Hematopoietic multipotent progenitor cell treated with erythropoietin and hydrocortisone succinate and interleukin-3 and kit ligand, for 6 days (in vitro differentiated cells): ENCODE measurements around the gene BLOC1S3.
A peak's percentile ranks its signal among the peaks of the same experiment; 100 is the strongest.

Source experiments
- DNase-seq: peaks from one replicate; pipeline ENCODE4 v3.0.0-alpha.2; 2015

BLOC1S3 gene

GRCh38 chr19:45146741-45147205 lies 31.8 kb upstream of the BLOC1S3 start:
- no peak for DNase-seq

GRCh38 chr19:45147835-45148676 lies 30.5 kb upstream of the BLOC1S3 start:
- no peak for DNase-seq

DNA sequence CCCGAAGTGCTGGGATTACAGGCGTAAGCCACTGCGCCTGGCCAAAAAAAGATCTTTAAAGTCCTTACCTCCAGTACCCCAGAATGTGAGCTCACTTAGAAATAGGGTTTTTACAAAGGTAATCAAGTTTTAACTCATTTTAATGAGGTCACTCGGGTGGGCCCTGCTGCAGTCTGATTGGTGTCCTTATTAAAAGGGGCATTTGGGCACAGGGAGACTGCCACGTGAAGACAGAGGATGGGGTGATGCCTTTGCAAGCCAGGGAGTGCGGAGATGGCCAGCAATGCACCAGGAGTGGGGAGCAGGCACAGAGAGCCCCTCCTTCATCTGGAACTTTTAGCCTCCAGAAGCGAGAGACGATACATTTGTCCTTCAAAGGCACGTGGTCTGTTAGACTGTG lies 29.5 kb upstream of the BLOC1S3 start:
- DNase-seq: no peak

GRCh38 chr19:45150180-45150579 lies 28.4 kb upstream of the BLOC1S3 start:
- no peak for DNase-seq

GRCh38 chr19:45150751-45151281 lies 27.8 kb upstream of the BLOC1S3 start:
- no peak for DNase-seq

- DNase-seq: no peak
Measured at GRCh38 chr19:45151320-45151719, 27.3 kb upstream of the BLOC1S3 start.

DNA sequence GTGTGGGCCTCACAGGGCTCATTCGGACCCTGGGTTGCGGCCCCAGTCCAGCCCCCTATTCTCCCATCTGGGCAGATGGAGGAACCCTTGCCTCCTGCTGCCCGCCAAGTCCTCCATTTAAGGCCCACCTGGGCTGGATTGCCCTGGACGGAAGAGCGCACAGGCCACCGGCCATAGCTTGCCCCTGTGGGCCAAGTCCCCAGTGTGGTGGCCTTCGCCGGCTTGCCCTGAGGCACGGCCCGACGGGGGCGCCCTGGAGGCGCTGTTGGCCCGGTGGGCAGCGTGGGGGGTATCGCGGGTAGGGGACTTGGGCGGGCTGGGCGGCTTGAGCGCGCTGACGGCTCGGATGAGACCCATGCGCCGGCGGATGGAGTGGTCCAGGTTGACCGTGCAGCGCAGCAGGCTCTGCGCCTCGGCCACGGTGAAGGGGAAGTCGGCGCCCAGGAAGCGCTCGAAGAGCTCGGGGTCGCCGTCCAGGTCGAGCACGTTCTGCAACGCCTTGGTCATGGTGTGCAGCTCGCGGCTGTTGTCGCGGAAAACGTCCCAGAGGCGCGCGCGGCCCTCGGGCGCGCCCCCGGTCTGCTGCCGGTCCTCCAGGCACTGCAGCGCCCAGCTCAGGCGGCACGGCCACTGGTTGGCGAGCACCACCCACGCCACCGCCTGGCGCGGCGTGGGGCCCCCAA lies 26.6 kb upstream of the BLOC1S3 start:
- DNase-seq: no peak

DNA sequence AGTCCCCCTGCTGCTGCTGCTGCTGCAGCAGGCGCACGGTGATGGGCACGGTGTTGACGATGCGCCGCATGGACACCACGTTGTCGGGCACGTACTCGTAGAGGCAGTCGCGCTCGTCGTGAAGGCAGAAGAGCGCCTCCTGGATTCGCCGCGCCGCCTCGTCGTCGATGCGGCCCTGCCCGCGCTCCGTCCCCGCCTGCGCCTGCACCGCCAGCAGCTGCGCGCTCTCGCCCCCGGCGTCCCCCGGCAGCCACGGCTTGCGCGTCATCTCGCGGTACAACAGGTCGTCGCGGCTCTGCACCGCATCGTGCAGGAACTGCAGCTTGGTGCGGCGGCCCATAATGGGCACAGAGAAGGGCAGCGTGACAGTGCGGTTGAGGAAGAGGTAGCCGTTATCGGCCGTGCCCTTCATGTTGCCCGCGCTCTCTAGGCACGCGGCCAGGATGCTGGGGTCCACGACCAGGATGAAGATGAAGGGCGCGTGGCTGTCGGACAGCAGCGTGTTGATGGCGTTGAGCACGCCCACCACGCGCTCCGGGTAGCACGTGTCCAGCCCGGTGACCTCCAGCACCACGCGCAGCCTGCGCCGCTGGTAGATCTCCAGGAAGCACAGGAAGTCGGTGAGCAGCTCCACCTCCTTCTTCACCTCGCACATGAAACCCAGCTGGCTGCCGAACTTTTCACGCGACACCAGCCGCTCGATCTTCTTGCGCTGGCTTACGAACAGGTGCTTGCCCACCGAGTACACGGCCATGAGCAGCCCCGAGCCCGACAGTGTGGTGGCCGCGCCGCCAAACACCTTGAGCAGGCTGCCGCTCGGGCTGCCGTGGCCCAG lies 25.9 kb upstream of the BLOC1S3 start:
- DNase-seq: peak; percentile 73

GRCh38 chr19:45153339-45154063 lies 25.1 kb upstream of the BLOC1S3 start:
- peak; percentile 49 for DNase-seq

- DNase-seq: no peak
Measured at GRCh38 chr19:45154064-45154827, 24.3 kb upstream of the BLOC1S3 start.

GRCh38 chr19:45156011-45156630 lies 22.5 kb upstream of the BLOC1S3 start:
- DNase-seq: no peak

- DNase-seq: no peak
Measured at GRCh38 chr19:45156751-45157150, 21.8 kb upstream of the BLOC1S3 start.

- no peak for DNase-seq
Measured at GRCh38 chr19:45158503-45159209, 19.9 kb upstream of the BLOC1S3 start.

DNA sequence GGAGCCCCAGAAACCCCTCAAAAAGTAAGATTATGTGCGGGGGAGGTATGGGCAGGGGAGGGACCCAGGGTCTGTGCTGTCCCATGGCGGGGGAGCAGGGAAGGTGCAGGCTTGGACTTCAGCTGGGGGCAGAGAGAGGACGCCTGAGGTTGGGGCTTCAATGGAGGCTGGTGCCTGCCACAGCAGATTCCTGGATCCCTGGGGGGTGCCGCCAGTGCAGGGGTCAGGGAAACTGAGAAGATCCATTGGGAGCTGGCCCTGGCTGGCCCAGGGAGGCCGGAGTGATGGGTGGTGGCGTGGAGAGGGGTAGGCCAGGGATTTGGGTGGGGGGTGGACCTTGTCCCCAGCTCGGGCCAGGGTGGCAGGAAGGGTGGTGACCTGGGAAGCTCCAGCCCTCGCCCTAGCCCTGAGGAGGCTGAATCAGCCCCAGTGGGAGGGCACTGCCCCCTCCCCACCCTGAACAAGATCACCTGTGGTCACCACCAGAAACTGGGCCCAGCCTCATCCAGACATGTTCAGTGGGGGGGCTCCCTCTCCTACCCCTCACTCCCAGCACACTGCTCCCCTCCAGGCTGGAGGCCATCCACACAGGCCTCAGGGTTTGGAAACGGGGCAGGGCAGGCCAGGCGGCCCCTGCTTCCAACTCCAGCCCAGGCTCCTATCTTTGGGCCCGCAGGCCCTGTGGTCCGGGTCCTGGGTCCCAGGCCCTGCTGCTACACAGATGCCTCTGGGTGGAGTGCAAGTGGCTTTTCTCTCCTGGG lies 19.2 kb upstream of the BLOC1S3 start:
- no peak for DNase-seq

GRCh38 chr19:45159971-45160324 lies 18.6 kb upstream of the BLOC1S3 start:
- DNase-seq: no peak

DNA sequence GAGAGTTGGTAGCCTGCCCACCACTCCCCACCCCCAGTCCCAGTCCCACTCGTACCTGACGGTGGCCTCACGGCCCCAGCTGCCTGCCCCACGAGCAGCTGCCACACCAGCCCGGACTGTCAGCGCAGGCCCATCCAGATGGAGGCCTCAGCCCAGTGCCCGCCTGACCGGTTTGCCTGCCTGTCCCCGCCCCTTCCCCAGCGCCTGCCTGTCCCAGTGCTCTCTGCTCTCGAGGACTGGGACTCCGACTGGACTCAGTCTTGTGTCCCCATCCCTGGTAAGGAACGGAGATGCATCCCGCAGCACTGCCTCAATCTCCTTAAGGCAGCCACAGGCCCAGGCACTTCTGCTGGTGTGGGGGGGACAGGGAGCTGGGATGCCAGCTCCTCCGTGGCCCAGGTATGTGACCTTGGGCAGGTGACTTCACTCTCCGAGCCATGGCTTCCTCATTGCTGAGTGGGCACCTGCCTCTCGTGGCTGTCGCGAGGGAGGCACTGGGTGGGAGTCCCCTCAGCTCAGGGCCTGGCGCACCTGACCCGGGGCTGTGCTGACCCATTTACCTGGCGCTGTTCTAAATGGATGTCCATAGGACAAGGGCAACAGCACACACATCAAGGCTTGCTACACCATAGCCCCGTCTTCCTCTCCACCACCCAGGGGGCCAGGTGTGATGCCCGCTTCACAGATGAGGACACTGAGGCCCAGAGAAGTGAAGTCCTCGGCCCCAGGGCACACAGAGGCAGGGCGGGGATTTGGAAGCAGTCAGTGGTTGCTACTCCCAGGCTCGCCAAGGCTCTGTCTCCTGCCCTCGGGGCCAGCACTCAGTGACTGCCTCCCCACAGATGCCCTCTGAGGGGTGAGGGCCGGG lies 17.5 kb upstream of the BLOC1S3 start, which contains the start of gene NKPD1:
NKPD1 (minus strand) TSS at position 113 of the 868 bp plus-strand sequence. CDS start 832 bp downstream, outside the sequence.
- DNase-seq: no peak

DNA sequence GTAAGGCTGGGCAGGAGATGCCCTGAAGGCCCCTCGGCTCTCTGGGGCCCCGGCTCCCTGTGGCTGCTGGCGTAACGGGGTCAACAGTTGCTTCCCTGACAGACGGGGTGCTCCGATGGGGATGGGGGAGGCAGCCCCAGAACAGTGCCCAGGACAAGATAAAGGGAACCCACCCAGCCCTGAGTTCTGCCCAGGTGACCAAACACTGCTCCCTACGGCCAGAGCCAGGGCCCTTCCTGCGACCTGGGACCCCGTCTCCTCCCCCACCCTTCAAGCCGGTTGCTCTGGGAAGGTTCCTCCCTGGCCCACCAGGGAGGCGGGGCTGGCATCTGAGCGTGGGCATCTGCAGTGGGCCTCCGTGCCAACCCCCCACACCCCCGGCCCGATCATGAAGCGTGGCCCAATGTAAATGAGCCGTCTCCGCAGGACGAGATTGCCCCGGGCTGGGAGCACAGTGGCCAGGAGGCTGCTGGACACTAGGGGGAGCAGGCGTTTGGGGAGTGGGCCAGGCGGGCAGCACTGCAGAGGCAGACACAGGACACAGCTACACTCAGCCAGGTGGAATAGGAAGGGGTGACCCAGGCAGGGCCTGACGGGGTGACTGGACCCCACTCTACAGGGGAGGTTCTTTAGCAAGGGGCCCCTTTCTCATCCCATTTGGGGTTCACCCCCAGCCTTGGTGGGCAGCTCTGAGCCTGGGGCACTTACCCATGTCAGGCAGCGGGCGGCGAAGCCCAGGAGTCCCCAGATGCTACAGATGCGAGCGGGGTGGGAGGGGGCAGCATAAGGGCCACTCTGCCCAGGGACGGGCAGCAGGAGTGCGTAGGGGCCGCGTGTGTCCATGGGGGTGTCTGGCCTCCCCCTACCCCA lies 16.6 kb upstream of the BLOC1S3 start:
- no peak for DNase-seq
